NCI-H446 (cell line): ENCODE data around the gene NOA1.
"Not testable (repeated sequence)": the region's sequence is repeated elsewhere in the genome, so short reads cannot be mapped to it uniquely, and the experiment has no call there.

Experiments
- DNase-seq, 2 experiments: peaks; one replicate each; lab custom pipeline; 2025; lab: John Stamatoyannopoulos, UW

NOA1 gene

DNA sequence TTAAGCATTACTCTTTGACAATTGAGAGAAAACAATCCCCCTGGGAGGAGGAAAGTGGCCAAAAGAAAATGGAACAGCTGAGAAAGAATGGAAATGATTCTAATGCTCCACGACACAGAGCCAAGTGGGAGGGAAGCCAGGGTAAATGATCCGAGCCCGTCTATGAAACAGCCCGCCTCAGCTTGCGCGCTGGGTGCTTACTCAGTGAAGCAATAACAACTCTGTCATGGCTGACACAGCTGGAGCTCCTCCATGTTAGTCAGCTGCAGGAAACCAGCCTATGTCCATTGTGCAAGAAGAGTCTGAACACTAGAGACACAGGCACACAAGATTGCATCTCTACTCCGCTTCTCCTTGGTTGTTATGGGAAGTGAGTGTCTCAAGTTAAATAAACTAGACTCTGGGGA, 19.3 kb downstream of the NOA1 start:
- DNase-seq, result peak; percentile 76 to 90

DNA sequence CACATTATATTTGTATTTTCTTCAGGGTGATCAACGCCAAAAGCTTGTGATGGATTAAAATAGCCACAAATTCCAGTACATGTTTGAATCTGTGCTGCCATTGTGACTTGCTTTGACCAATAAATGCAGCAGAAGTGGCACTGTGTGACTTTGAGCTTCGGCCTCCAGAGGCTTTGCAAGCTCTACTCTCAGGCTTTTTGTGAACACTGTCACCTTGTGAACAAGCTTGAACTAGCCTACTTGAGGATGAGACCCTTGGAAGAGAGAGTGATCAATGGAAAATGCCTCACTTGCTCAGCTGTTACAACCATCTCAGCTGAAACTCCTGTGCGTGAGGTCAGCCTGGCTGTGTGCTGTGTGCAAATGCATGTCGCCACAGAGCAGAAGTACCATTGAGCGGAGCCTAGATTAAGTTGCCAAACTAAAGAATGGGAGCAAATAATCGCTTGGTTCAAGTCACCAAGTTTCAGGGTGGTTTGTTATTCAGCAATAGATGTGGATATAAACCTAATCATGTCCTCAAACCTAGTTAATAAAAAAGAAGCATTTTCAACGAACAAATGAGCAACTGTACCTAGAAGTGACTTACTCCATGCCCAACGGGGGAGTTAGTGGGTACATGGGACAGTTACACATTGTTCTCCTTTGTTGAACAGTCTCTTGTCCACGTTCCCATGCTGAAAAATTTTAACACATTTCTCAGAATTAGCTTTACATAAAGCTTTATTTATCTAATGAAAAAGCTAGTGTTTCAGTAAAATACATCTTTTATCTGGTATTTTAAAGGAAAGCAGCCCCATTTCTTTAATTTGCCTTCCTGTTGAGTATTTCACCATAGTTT, 23.5 kb downstream of the NOA1 start:
- no peak for DNase-seq

- no peak for DNase-seq
Measured at GRCh38 chr4:56941403-56941802, 36.0 kb downstream of the NOA1 start.

DNA sequence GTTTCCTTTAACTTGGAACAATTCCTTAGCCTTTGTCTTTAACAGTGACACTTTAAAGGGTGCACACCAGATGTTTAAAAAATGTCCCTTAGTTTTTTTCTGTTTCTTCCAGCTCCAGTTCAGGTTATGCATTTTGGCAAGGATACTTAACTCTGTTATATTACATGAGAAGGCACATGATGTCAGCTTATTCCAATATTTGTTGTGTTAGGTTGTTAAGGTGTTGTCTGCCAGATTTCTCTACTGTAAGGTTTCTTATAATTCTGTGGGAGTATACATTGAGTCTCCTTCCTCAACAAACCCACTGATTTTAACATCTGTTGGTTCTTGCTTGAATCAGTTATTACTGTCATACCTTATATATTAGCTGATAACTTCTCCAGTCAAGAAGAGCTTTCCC, 36.4 kb downstream of the NOA1 start:
- no peak for DNase-seq

GRCh38 chr4:56940403-56940802, 37.0 kb downstream of the NOA1 start:
- no peak for DNase-seq

- DNase-seq, result not testable (repeated sequence)
Measured at GRCh38 chr4:56939826-56940225, 37.6 kb downstream of the NOA1 start.

- DNase-seq, result no peak
Measured at GRCh38 chr4:56937262-56937661, 40.1 kb downstream of the NOA1 start.

DNA sequence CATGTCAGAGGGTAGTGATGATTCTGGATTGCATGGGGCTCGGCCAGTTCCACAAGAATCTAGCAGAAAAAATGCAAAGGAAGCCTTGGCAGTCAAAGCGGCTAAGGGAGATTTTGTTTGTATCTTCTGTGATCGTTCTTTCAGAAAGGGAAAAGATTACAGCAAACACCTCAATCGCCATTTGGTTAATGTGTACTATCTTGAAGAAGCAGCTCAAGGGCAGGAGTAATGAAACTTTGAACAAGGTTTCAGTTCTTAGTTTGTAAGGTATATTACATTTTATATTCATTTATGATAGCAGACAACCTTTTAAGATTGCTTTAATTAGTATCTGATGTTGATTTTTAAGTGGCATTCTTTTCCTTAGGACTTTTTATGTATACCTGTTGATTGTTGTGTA, 45.5 kb downstream of the NOA1 start:
- no peak for DNase-seq

- DNase-seq, result no peak
Measured at GRCh38 chr4:56930638-56931037, 46.8 kb downstream of the NOA1 start.

DNA sequence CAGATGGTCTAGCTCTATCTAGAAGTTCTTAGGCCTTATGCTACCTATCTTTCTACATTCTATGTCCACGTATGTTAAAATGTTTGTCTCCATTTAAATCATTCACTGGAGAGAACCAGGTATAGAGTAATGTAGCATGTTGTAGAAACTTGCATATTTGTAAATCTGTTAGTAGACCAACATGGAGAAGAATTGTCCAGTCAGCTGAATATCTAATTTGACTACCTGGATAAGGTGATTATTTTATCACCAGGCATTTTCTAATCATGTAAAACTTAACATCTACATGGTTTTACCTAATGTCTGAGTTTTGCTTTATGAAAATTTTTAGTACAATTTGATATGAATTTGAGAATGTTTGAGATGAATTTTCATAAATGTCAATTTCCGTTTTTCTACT, 50.2 kb downstream of the NOA1 start:
- DNase-seq, result no peak

DNA sequence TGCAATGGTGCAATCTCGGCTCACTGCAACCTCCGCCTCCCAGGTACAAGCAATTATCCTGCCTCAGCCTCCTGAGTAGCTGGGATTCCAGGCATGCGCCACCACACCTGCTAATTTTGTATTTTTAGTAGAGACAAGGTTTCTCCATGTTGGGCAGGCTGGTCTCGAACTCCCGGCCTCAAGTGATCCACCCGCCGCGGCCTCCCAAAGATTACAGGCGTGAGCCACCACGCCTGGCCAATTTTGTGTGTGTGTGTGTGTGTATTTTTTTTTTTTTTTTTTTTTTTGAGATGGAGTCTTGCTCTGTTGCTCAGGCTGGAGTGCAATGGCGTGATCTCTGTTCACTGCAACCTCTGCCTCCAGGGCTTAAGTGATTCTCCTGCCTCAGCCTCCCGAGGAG, 62.4 kb downstream of the NOA1 start:
- not testable (repeated sequence) for DNase-seq

GRCh38 chr4:56914336-56914735, 63.1 kb downstream of the NOA1 start:
- no peak for DNase-seq
